Embryonic facial prominence (tissue), 1 donor: ENCODE data around the gene ACTG2.
"Not testable (repeated sequence)": the region's sequence is repeated elsewhere in the genome, so short reads cannot be mapped to it uniquely, and the experiment has no call there.

ENCODE experiments used
- DNase-seq: peaks from one replicate; pipeline ENCODE4 v3.0.0-alpha.2; 2016; ENCODE audit errors: extremely low spot score

The ACTG2 gene

DNA sequence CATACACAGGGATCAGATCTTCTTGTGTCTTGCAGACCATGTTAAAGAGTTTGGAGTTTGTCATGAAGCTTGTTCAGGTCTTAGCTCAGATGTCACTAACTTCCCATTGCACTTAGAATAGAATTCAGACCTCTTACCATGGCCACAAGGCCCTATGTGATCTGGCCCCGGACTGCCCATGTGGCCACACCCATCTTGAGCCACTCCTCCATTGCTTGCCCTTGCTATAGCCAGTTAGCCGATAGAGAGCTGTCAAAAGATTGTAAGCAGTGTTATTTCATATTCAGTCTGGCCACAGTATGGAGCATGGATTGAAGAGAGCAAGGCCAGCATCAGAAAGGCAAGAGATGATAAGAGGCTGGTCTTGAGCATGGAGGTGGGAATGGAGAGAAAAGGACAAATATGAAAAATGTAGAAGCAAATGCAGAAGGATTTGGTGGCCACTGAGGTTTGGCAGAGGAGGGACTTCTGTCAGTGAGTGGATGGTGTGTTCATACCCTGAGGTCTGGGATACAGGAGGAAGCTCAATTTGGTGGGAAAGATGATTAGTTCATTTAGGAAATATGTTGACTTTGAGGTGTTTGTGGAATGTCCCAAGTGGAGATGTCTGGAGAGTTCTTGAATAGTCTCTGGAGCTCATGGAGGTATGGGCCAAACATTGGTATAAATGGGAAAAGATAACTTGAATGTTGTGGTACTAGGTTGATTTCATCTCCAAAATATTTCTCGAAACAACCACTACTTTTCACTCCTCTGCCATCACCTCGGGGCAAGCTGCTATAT lies 44.5 kb downstream of the ACTG2 start:
- DNase-seq = no peak

DNA sequence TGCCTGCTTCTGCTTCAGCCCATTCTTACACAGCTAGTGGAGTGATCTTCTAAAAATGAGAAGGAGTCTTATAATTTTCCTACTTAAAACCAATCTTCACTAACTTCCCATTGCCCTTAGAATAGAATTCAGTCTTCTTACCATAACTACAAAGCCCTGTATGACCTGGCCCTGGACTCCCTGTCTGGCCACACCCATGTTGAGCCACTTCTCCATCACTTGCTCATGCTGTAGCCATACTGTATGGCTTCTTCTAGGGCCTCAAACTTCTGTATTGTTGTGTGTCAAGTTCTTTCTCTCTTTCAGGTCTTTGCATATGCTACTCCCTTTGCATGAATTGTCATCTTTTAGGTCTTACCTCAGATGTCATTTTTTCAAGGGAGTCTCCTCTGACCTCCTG lies 45.1 kb downstream of the ACTG2 start:
- DNase-seq = no peak

DNA sequence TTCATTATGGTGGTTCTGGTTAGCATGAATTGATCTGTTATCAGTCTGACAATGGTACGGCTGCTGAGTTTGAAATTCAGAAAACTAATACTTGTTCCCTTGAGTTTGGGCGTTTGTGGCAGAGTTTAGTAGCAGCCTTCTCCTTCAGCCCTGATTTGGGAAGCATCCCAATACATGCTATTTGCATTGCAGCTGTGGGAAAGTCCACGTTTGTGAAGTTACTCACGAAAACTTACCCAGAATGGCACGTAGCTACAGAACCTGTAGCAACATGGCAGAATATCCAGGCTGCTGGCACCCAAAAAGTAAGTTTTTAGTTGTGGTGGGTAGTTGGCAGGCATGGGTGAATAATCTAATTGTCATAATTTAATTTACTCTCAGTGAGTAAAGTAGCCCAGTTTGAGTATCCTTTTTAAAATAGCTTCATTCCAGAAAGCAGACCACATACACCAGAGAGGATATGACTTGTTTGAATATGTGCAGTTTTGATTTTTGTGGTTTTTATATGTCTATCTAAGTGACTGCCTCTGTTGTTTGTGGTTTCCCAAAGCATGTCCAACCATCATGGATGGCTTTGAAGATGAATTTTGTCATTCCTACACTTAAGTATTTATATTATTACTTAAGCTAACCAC lies 46.0 kb downstream of the ACTG2 start:
- no peak for DNase-seq

DNA sequence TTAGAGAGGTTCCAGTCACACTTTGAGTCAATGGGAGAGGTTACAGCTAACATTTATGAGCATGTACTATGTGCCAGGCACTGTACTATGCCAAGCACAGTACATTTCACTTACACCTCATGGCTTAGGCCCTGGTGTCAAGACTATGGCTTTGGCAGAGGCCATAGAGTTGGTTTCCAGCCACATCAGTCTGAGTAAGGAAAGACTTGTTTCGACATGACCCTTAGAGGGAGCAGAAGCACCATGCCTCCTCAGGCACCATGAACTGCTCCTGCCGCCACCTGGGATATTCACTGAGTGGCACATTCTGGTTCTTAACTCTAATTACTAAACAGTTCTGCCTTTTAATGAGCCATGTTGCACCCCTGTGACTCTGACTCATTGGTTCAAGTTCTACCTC lies 46.6 kb downstream of the ACTG2 start:
- no peak for DNase-seq

DNA sequence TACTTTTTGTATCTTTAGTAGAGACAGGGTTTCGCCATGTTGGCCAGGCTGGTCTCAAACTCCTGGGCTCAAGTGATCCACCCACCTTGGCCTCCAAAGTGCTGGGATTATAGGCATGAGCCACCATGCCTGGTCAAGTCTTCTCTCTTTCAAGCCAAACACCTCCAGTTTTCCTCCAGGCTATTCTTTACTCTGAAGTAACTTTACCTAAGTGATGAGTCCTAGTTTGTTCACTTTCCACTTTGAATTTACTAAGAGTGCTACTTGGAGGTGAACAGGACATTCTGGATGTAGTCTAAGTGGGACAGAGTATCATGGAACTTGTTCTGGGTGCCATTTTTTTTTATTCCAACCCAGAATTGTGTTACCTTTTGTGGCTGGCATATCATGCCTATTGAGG lies 47.3 kb downstream of the ACTG2 start:
- DNase-seq = not testable (repeated sequence)

DNA sequence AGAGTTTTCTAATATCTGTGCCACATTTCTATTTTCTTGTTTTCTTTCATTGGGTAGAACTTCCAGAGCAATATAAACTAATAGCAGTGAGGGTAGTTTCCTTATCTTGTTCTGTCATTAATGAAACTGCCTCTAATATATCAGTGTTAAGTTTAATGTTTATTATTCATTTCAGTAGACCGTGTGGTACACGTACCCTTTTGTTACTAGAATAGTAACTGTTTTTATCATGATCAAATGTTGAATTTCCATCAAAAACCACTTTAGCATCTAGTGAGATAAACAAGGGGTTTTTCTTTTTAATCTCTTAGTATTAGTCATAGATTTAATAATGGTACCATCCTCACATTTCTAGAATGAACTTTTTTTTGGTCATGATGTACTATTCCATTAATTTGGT lies 49.9 kb downstream of the ACTG2 start:
- DNase-seq = no peak

DNA sequence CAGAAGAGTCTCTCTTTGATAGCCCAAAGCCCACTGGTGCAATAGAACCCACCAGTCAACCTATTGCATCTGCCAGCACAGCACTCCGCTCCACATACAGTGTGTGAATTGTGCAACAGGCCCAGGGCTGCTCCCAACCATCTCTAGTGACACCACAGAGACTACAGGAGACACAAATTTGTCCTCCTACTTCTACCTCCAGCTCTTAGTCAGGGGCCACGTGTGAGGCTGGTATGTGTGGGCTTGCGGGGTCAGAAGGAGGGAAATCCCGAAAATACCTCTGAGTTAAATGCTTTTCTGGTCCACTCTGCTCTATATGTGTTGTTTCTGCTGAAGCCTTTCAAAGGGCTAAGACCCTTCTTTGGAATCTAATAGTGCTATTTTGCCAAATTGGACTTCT lies 51.9 kb downstream of the ACTG2 start:
- DNase-seq = no peak

DNA sequence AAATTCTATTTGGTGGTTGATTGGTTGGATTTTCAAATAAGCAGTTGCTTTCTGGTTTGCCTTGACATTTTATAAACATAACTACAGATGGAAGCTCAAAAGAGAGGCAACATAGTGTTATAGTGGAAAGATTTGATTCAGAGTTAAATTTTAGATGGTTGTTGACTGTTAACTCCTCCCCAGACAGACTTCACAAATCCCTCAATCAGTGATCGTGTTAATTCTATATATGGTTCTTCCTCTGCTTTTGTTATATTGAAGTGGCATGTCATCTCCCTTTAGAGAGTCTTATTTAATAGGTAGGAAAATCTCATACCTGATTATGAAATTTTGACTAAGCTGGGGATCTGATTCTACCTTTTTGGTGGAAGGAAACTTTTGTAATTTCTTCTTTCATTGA lies 53.4 kb downstream of the ACTG2 start:
- no peak for DNase-seq

DNA sequence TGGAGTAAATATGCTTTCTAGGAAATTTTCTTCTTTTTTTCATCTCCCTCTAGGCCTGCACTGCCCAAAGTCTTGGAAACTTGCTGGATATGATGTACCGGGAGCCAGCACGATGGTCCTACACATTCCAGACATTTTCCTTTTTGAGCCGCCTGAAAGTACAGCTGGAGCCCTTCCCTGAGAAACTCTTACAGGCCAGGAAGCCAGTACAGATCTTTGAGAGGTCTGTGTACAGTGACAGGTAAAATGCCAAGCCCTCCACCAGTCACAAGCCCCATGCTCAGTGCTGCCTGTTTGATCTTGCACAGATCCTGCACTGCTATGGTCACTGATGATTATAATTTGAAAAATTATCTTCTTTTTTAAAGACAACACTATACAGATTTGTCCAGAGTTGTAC lies 53.9 kb downstream of the ACTG2 start:
- no peak for DNase-seq

DNA sequence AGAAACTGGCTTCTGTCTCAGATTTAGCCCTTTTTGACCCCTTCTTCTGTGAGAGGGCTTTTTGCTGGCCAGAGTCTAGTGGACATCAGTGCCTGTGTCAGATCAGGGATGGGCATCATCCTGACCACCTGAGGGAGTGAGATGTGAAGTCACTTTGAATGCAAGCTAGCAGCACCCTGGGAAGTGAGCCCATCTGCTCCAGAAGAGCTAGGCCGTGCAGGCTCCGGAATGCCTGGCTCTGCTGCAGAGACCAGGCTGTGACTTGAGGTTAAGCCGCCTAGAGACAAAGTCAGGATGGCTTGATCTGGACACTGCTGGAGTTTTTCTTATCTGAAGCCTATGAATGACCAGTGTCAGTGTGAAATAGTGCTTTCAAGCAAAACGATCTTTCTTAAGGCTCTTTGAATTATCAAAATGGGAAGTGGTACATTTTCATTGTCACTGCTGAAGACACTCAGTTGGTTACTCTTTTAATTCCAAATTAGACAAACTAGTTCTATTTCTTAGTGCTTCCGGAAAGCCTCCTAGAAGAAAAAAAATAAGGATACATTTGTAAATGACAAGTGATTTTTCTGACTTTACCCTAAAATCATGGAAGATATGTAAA lies 54.7 kb downstream of the ACTG2 start:
- DNase-seq = no peak

DNA sequence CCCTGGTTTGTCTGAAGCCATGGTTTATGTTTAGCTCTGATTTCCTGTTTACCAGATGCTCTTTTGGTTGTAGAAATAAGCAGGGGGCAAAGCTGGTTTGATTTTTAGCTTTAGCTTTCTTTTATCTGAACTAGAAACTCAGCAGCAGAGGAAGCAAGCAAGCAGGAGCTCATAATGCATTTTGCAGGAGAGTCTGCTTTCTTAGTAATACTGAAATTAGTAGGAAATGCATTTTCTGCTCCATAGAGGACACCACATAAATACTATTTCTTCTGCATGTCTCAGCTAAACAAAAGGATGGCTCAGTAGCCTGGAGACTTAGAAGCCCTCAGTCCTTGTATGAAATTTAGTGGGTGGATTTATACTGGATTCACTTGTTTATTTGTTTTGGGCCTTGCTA lies 57.0 kb downstream of the ACTG2 start:
- no peak for DNase-seq

DNA sequence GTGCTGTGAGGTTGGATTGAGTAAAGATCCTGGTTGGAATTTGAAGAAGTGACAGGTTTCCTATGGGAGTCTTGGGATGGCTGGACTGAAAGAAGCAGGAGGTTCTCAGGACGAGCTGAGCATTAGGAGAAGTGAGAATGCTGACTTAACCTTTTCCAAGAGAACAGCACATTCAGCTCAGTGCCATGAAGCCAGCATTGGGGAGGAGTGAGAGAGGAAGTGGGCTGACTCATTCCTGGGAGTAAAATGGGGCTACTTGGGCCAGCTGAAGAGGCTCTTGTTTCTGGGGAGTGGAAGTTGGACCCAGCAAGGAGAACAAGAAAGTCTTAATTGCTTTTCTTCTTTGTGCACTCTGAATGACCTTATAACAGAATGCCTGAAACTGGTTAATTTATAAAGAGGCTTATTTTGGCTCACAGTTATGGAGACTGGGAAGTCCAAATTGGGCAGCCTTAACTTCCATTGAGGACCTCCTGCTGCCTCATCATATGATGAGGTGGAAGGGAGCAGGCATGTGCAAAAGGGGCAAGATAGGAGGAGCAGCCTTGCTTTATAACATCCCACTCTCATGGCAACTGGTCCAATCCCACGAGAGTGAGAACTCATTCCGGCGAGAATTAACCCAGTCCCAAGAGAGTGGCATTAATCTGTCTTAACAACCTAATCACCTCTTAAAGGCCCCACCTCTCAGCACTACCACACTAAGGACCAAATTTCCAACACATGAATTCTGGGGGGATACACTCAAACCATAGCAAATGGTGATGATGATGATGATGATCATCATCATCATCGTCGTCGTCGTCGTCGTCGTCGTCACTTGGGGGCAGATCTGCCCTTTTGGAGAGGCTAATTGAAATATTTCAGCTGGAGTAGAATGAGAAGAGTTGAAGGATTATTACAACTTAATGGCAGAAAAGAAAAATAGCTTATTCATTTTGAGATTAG lies 60.0 kb downstream of the ACTG2 start:
- DNase-seq = no peak

DNA sequence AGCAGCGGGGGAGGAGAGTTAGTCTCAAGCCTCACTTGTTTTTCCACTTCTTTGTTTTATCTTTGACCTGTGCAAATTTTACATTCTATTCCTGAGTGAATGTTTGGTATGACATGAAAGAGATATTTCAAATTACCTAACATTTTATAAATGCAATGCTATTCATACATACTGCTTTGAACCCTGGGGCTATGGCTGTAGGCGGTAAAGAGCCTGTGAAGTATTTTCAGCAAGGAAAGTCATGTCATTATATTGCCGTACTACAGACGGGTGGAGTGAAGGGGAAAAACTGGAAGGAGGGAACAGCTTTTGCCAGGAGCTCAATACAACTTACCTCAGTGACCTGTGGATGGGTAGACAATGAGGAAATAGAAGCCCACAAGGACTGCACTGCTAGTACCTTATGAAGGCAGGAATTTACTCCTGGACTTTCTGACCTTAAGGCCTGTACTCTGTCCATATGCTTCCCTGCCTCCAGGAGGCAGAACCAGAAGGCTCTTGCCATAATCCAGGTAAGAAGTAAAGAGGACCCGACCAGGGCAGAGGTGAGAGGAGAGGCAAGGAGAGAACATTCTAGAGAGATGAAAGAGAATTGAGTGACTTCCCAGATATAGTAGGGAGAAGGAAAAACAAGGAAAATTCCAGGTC lies 63.5 kb downstream of the ACTG2 start:
- DNase-seq = no peak

DNA sequence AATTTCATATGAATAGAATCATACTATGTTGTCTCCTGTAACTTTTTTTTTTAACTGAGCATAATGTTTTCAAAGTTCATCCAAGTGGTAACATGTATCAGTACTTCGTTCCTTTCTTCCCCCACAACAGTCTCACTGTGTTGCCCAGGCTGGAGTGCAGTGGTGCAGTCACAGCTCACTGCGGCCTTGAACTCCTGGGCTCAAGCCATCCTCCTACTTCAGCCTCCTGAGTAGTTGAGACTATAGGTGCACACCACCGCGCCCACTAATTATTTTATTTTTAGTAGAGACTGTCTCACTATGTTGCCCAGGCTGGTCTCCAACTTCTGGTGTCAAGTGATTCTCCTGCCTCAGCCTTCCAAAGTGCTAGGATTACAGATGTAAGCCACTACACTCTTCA lies 68.5 kb downstream of the ACTG2 start:
- DNase-seq = no peak

DNA sequence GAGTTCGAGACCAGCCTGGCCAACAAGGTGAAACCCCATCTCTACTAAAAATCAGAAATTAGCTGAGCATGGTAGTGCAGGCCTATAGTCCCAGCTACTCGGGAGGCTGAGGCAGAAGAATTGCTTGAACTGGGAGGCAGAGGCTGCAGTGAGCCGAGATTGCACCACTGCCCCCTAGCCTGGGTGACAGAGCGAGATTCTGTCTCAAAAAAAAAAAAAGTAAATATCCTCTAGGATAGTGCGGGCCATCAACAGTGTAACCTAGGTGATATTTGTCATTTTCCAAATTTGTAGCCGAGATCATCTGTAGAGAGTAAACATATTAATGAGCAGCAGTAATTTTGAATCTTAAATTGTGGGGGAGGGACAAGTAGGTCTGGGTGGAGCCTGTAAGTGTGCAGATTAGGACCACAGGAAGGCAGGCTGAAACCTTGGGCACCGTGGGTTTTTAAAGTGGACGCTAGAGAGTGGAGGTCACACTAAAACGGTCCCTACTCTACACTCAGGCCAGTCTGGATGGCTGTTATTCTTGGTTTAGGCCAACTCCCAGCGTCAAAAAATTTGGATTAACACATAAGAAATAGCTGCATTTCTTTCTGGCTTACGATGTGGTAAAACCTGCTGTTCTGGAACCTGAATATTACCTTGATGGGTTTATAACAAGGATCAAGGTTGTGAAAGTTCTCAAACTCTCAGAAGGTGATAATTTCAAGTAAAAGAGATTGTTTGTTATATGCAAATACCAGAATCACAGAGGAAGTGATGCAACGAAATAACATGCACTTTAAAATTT lies 69.2 kb downstream of the ACTG2 start:
- DNase-seq = no peak

DNA sequence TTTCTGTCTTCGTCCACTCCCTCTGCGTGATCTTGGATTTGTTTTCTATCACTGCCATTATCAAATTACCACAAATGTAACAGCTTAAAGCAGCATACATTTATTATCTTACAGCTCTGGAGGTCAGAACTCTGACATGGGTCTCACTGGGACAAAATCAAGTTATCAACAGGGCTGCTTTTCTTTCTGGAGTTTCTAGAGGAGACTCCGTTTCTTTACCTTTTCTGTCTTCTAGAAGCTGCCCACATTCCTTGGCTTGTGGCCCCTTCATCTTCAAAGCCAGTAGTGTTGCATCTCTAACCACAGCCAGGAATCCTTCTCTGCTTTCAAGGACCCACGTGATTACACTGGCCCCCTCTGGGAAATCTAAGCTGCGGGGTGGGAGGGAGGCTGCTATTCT lies 70.0 kb downstream of the ACTG2 start:
- DNase-seq = no peak

DNA sequence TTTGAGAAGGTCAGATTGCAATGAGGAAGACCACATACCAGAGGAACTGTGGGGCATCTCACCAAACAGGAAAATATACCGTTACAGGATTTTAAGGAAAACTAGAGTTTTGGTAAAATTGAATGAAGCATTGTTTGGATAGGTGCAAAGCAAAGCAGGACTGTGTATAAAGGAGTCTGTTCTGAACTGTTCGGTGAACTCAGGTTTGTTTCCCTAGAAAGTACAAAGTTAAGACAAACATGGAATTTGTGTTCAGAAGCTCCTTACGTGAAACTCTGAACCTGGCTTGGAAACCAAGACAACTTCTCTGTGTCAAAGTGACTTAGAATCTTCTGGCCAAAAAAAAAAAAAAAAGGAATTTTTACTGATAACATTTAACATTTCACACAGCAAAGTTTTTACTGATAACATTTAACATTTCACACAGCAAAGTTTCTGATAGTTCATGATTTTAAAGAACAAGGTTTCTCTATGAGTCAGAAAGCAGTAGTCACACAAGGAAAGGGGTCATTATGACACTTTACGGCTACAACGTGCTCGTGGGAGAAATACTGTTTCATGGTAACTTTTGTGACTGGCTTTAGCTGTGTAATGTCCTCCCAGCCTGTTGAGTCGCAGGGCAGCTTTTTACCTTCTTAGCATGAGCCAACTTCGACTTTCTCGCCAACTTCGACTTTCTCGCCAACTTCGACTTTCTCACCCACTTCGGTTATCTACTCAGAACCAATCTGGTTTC lies 70.7 kb downstream of the ACTG2 start:
- no peak for DNase-seq

DNA sequence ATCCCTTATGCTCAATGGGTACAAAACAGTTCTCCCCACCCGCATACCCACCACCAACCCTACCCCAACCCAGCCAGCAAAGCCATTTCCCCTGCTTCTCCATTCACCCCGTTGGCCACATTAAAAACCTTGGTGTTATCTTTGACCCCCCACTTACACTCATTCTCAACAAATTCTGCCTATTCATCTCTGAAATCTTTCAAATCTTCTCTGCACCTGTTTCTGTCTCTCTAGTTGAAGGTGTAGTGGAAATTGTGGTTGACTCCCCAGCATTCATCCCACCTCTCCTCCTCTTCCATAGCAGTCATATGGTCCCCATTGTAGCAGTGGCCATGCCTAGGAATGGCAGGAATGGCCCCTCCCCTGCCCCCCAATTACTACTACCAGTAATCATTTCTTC lies 71.4 kb downstream of the ACTG2 start:
- no peak for DNase-seq

DNA sequence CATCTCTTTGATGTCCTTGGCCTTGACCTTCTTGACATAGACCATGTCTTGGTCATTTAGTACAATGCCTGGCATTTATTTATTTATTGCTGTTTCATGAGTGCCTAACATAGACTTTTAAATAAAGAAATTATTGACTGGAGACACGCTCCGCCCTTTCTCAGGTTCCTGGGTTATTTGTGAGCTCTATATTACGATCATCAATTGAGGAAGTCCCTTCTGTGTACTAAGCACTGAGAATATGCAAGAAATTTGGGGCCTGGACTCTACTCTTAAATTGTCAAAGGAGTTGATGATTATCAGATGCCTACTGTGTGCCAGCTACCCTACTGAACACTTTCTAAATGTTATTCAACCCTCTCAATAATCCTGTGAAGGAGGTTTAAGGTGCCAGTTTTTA lies 72.2 kb downstream of the ACTG2 start:
- no peak for DNase-seq

DNA sequence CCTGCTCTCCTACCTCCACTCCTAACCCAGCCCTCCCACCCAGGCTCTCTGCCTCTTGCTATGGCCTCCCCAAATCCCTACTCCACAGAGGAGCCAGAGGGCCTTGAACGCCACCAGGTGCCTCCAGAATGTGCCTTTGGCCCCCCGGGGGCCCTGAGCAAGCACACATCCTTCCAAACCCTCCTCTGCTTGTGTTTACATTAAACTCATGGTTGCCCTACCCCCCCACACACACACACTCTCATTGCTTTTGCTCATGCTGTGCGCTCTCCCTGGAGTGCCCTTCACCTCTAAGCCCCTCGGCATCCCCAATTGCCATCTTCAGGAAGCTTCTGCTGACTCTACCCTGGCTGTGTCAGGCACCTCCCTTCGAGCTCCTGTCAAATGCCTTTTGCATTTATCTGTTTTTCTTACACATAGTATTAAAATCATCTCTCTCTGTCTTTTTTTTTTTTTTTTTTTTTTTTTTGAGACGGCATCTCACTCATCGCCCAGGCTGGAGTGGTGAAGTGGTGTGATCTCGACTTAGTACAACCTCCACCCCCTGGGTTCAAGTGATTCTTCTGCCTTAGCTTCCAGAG lies 75.6 kb downstream of the ACTG2 start:
- no peak for DNase-seq
